Heart right ventricle (tissue), 16 donors: ENCODE results near the gene NAA38. TPM values are rescaled to one million over a fixed set of nuclear protein-coding genes. Genes with fewer than 3 reads are reported as not detected.

Experiments used
- ATAC-seq, 8 donors: fragments of 200-7000 bp; cut with Tn5 transposase; one replicate each; pipeline ENCODE4 v1.9.1; 2020; ENCODE audit warnings: mild to moderate bottlenecking in 8 of 8, moderate library complexity in 8 of 8, moderate number of reproducible peaks in 1 of 8
- DNase-seq, 2 donors: peaks; one replicate each; pipeline ENCODE4 v3.0.0-alpha.2; 2020
- H3K27ac ChIP-seq, 10 donors: fragments of 200-600 bp; sonication (generic) in 2 of 10; one replicate each; pipeline versions ENCODE4 v1.5.0 to v1.8.0; 2020 to 2022; ENCODE audit warnings: mild to moderate bottlenecking in 3 of 10
- H3K27me3 ChIP-seq, 7 donors: fragments of 200-600 bp; one replicate each; pipeline ENCODE4 v1.8.0; 2021 to 2022; ENCODE audit warnings: mild to moderate bottlenecking in 2 of 7
- H3K36me3 ChIP-seq, 9 donors: fragments of 200-600 bp; sonication (generic) in 1 of 9; one replicate each; pipeline versions ENCODE4 v1.5.0 to v1.8.0; 2020 to 2022; ENCODE audit warnings: mild to moderate bottlenecking in 2 of 9
- H3K4me1 ChIP-seq, 9 donors: fragments of 200-600 bp; sonication (generic) in 1 of 9; one replicate each; pipeline versions ENCODE4 v1.5.0 to v1.8.0; 2020 to 2022; ENCODE audit warnings: mild to moderate bottlenecking in 4 of 9
- H3K4me3 ChIP-seq, 10 donors: fragments of 200-600 bp; sonication (generic) in 2 of 10; one replicate each; pipeline versions ENCODE4 v1.5.0 to v1.8.0; 2020 to 2022; ENCODE audit warnings: mild to moderate bottlenecking in 7 of 10, moderate library complexity in 2 of 10
- H3K9me3 ChIP-seq, 11 donors: fragments of 200-600 bp in 10 of 11; sonication (generic) in 2 of 11; one replicate each; pipeline versions ENCODE4 v1.5.0 to v1.8.0; 2013 to 2022; ENCODE audit warnings: mild to moderate bottlenecking in 2 of 11, control low read depth in 1 of 11, moderate library complexity in 1 of 11
- WGBS, 2 donors: extraction: QIAGEN DNeasy Blood & Tissue Kit; methylation state at CpG; one replicate each; pipeline ENCODE4 v1.1.7; 2013; ENCODE audit warnings: inconsistent platforms in 1 of 2; 5-methylcytosine and 5-hydroxymethylcytosine counted together
- intact Hi-C, 10 donors: fragments of 100-400 bp; cut with DNase I; formaldehyde crosslinking; loops; one replicate each; pipeline versions ENCODE4 v1.11.1 to v1.14.2; 2022
- polyA plus RNA-seq, 2 donors: library from polyadenylated mRNA; stranded (reverse); fragments of 200-250 nt; gene quantifications; one replicate each; pipeline ENCODE4 v1.2.3, GENCODE V29; 2013
- total RNA-seq, 10 donors: library from RNA; stranded (reverse); fragmentation: NEBNext Ultra II Directional in 3 of 10; extraction: Animal tissue kit (Norgen Biotek cat#: 25700) in 3 of 10; gene quantifications; one replicate each; pipeline versions ENCODE4 v1.2.1 to v1.2.4, GENCODE V29; 2021 to 2023
- TF ChIP-seq, protein P1 (sequence below), 9 donors: fragments of 200-600 bp; sonication (generic) in 2 of 9; IDR thresholded peaks; one replicate each; pipeline versions ENCODE4 v1.5.0 to v1.8.0; 2021 to 2022; ENCODE audit warnings: antibody characterized with exemption in 9 of 9, mild to moderate bottlenecking in 5 of 9, moderate library complexity in 1 of 9
- donor health status: Arrhythmogenic right ventricular cardiomyopathy.
- donor health status: ischemic (EF 13 %, LVEDD 7.1; RV severe dilation, severe dysfunction).
- donor health status: healthy with polysubstance abuse.
- donor health status: DM: no; HTN: yes; CAD: no.
- donor health status: DM: no; HTN: no; CAD: no.
- donor health status: ischemic (EF 25% LVEDD 6.9; RV normal size, moderate dysfunction).
- donor health status: ischemic (EF 25% LVEDD 5.7; RV mildly dilated, moderate dysfunction).
- donor health status: healthy.
- donor health status: DM: yes; HTN: yes; CAD: no.
- donor health status: Ischemic cardiomyopathy.
- donor health status: ischemic (EF 35%, LVEDD 5.7; RV mildly dilated, moderate dysfunction).
- donor health status: nonischemic (EF 11% LVEDD 7.7; RV severe dilation, severe dysfunction).
- donor health status: DM: yes; HTN: yes; CAD: no.
- donor health status: PGD.
- donor health status: ischemic (EF 29% LVEDD 5.4; RV normal size, mild dysfunction).
- donor health status: nonischemic (EF 23%, LVEDD 6.1; RV moderate dilation, normal function).

NAA38 gene
- total and polyA plus RNA-seq, 12 donors, result 59.2 to 167 (median 75.2) TPM

DNA sequence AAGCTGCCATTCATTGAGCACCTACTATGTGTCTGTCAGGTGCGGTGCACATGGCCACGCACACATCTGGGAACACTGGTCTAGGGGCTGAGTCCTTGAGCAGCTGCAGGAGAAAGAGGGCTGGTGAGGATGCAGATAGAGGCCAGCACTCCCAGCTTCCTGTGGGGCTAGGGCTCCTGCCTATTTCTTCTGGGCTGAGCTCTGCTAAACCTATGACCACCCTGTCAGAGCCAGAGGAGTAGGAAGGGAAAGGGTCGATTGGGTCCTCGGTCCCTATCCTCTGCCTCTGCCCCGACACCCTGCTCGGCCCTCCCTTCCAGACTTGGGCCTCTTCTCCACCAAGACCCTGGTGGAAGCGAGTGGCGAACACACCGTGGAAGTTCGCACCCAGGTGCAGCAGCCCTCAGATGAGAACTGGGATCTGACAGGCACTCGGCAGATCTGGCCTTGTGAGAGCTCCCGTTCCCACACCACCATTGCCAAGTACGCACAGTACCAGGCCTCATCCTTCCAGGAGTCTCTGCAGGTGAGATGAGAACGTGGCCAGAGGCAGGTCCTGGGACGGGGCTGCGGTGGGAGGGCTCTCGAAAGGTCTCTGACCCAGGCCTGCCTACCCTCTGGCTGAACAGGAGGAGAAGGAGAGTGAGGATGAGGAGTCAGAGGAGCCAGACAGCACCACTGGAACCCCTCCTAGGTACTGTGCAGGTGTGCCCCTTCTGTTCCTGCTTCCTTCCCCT is 6.5 kb downstream of the NAA38 start:
- TF ChIP-seq, protein P1, sequence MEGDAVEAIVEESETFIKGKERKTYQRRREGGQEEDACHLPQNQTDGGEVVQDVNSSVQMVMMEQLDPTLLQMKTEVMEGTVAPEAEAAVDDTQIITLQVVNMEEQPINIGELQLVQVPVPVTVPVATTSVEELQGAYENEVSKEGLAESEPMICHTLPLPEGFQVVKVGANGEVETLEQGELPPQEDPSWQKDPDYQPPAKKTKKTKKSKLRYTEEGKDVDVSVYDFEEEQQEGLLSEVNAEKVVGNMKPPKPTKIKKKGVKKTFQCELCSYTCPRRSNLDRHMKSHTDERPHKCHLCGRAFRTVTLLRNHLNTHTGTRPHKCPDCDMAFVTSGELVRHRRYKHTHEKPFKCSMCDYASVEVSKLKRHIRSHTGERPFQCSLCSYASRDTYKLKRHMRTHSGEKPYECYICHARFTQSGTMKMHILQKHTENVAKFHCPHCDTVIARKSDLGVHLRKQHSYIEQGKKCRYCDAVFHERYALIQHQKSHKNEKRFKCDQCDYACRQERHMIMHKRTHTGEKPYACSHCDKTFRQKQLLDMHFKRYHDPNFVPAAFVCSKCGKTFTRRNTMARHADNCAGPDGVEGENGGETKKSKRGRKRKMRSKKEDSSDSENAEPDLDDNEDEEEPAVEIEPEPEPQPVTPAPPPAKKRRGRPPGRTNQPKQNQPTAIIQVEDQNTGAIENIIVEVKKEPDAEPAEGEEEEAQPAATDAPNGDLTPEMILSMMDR (IDR thresholded peaks at IDR 0.05), result no peak
- 92 to 93% methylated on average over 17 of the region's 17 CpGs for WGBS, 2 donors
- H3K9me3 ChIP-seq, result no peaks in the 10 kb centered on the region
- peaks cover 0 to 92% (median 58%) of the 10 kb centered on the region in 9 donors for H3K36me3 ChIP-seq
- H3K27ac ChIP-seq, result peak overlapping the region in 1 of 10 donors; percentile 40
- no peaks in the 10 kb centered on the region for H3K27me3 ChIP-seq
- peak overlapping the region in 2 of 10 donors; percentile 19 to 42 for H3K4me3 ChIP-seq
- intact Hi-C loops, result loop anchor here in 6 of 10 donors (1.0 to 10.0 kb wide), 6 partner anchors 16 to 304 kb away; partner anchors contain the start of genes KDM6B (in 2 of the 6) and PER1 (in 1 of the 6)
- peak in 1 of 2 donors; percentile 12 for DNase-seq
- peaks cover under 1 to 49% (median 27%) of the 10 kb centered on the region in 9 donors for H3K4me1 ChIP-seq
- ATAC-seq, result no peak

GRCh38 chr17:7849751-7850504 is 7.4 kb downstream of the NAA38 start:
- TF ChIP-seq, protein P1 (IDR thresholded peaks at IDR 0.05), result no peak
- no peak for ATAC-seq
- DNase-seq, result no peak
- 83 to 85% methylated on average over 12 of the region's 12 CpGs for WGBS, 2 donors
- peaks cover 0 to 95% (median 62%) of the 10 kb centered on the region in 9 donors for H3K36me3 ChIP-seq
- peaks cover 10 to 49% (median 29%) of the 10 kb centered on the region in 9 donors for H3K4me1 ChIP-seq
- H3K4me3 ChIP-seq, result no peak overlapping the region
- no peak overlapping the region for H3K27ac ChIP-seq
- intact Hi-C loops, result loop anchor here in 6 of 10 donors (2.0 to 10.0 kb wide), 5 partner anchors 15 to 305 kb away; partner anchors contain the start of genes KDM6B (in 2 of the 6) and PER1 (in 2 of the 6)
- no peaks in the 10 kb centered on the region for H3K27me3 ChIP-seq
- H3K9me3 ChIP-seq, result no peaks in the 10 kb centered on the region

DNA sequence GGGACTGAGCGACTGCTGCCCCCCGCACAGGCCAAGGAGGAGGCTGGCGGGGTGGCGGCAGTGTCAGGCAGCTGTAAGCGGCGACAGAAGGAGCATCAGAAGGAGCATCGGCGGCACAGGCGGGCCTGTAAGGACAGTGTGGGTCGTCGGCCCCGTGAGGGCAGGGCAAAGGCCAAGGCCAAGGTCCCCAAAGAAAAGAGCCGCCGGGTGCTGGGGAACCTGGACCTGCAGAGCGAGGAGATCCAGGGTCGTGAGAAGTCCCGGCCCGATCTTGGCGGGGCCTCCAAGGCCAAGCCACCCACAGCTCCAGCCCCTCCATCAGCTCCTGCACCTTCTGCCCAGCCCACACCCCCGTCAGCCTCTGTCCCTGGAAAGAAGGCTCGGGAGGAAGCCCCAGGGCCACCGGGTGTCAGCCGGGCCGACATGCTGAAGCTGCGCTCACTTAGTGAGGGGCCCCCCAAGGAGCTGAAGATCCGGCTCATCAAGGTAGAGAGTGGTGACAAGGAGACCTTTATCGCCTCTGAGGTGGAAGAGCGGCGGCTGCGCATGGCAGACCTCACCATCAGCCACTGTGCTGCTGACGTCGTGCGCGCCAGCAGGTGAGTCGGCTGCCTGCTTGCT is 8.1 kb downstream of the NAA38 start:
- intact Hi-C loops, result loop anchor here in 1 of 10 donors (10.0 kb wide), 1 partner anchor 306 kb away; the partner anchor contains the start of gene PER1
- WGBS, 2 donors, result 86 to 88% methylated on average over 33 to 35 of the region's 35 CpGs
- Histone ChIP-seq H3K36me3 (peaks cover 0 to 91% (median 62%) of the 10 kb centered on the region in 9 donors), H3K9me3 (no peaks in the 10 kb centered on the region), H3K4me3 (no peak overlapping the region), H3K27me3 (no peaks in the 10 kb centered on the region), H3K4me1 (peaks cover 10 to 42% (median 30%) of the 10 kb centered on the region in 9 donors), H3K27ac (no peak overlapping the region)
- ATAC-seq, result no peak
- TF ChIP-seq, protein P1 (IDR thresholded peaks at IDR 0.05), result no peak
- no peak for DNase-seq

DNA sequence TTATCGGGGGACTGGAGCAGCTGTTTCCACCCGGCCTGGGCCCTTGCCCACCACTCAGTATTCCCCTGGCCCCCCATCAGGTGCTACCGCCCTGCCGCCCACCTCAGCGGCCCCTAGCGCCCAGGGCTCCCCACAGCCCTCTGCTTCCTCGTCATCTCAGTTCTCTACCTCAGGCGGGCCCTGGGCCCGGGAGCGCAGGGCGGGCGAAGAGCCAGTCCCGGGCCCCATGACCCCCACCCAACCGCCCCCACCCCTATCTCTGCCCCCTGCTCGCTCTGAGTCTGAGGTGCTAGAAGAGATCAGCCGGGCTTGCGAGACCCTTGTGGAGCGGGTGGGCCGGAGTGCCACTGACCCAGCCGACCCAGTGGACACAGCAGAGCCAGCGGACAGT is 8.6 kb downstream of the NAA38 start:
- H3K27ac ChIP-seq, result no peak overlapping the region
- 90 to 93% methylated on average over 21 of the region's 21 CpGs for WGBS, 2 donors

More for the DNA sequence above, 8.6 kb downstream of the NAA38 start:
- intact Hi-C loops, result loop anchor here in 1 of 10 donors (10.0 kb wide), 1 partner anchor 306 kb away; the partner anchor contains the start of gene PER1
- Histone ChIP-seq H3K36me3 (peaks cover 0 to 86% (median 58%) of the 10 kb centered on the region in 9 donors), H3K4me3 (no peak overlapping the region), H3K27me3 (no peaks in the 10 kb centered on the region), H3K9me3 (no peaks in the 10 kb centered on the region), H3K4me1 (peaks cover 10 to 40% (median 30%) of the 10 kb centered on the region in 9 donors)
- DNase-seq, result no peak
- ATAC-seq, result no peak
- TF ChIP-seq, protein P1 (IDR thresholded peaks at IDR 0.05), result no peak
